GM18909 (cell line): ENCODE data around the gene MAGEB5.
"Not testable (repeated sequence)": the region's sequence is repeated elsewhere in the genome, so short reads cannot be mapped to it uniquely, and the experiment has no call there.

Source experiments
- ATAC-seq: cut with Tn5 transposase; IDR thresholded peaks from one replicate; pipeline ENCODE4 v1.9.1; 2021; ENCODE audit warnings: mild to moderate bottlenecking; ENCODE audit not compliant: unreplicated experiment, poor library complexity

The MAGEB5 gene, protein sequence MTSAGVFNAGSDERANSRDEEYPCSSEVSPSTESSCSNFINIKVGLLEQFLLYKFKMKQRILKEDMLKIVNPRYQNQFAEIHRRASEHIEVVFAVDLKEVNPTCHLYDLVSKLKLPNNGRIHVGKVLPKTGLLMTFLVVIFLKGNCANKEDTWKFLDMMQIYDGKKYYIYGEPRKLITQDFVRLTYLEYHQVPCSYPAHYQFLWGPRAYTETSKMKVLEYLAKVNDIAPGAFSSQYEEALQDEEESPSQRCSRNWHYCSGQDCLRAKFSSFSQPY

DNA sequence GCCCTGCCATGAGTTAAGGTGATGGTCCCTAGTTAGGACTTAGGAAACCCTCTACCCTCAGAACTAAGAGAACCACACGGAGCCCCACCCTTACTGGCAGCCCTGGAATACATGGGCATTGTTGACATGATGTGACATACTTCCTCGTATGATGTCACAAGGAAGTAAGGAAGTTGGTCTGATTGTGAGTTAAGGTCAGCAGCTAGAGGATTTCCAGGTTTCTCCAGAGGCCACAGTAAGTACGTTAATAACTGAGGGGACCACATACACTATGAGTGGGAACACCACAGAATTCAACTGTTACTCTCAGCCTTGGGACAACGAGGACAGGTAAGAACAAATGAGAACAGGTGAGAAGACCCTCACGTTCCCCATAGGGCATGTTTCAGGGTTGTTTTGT, at the start of gene MAGEB5:
TSS of gene MAGEB5 (plus strand) at position 301 of the 400 bp plus-strand sequence. CDS start 1,133 bp downstream, outside the sequence.
- no peak for ATAC-seq

DNA sequence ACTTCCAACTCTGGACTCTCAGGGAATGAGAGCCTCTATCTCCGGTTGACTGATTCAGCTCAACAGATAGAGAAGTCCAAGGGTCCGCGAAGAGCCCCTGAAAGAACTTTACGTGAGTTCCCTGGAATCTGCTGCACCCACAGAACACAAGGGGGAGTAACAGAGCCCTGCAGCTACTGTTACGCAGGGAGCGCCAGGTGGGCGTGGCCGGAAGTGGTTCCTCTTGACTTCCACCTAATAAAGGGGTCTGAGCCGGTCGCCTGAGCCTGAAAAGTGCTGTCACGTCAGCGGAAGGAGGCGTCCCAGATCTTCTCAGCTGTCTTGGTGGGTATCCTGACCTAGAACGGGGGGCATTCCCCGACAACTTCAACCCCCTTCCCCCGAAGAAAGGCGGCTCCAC, 23.8 kb upstream of the MAGEB5 start, which contains the start of gene MAGEB6:
TSS of gene MAGEB6 (plus strand) at position 237 of the 400 bp plus-strand sequence. CDS start 1,407 bp downstream, outside the sequence.
- no peak for ATAC-seq

DNA sequence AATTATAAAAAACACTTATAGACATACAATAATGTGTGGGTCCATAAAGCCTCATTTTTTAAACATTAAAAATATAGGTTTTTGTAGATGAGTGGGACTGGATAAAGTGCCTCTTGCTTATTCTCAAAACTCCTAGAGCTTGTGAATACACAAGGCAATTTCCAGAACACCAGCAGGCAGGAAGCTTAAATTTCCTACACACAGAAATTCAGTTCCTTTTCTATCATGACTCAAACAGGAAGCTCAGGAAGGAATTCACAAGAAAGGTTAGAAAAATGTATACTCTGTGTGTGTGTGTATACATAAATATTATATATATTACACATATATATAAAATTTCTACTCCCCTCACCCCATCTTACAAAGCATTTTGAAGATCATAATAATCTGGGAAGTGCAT, 12.4 kb upstream of the MAGEB5 start:
- no peak for ATAC-seq

DNA sequence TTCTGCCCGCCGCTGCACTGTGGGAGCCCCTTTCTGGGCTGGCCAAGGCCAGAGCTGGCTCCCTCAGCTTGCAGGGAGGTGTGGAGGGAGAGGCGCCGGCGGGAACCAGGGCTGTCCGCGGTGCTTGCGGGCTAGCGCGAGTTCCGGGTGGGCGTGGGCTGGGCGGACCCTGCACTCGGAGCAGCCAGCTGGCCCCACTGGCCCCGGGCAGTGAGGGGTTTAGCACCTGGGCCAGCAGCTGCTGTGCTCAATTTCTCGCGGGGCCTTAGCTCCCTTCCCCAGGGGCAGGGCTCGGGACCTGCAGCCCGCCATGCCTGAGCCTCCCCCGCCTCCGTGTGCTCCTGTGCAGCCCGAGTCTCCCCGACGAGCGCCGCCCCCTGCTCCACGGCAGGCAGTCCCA, 11.3 kb upstream of the MAGEB5 start:
- ATAC-seq = not testable (repeated sequence)

DNA sequence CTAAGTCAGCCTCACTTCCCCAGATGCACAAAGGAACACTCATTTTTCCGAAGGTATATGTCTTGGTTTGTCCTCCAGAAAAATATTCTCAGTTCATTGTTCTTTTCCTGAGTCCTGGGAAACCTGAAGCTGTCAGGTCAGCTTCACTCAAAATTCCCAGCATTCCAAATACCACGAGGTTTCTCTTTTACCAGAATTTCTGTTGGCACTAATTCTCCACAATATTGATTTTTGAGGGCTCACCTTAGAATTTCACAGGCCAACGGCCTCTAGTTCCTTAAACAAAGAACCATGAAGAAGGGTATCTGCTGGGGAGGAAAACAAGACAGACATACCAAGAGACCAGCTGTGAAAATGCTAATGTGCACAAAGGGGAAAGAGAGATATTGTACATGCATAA, 8.0 kb upstream of the MAGEB5 start:
- no peak for ATAC-seq

DNA sequence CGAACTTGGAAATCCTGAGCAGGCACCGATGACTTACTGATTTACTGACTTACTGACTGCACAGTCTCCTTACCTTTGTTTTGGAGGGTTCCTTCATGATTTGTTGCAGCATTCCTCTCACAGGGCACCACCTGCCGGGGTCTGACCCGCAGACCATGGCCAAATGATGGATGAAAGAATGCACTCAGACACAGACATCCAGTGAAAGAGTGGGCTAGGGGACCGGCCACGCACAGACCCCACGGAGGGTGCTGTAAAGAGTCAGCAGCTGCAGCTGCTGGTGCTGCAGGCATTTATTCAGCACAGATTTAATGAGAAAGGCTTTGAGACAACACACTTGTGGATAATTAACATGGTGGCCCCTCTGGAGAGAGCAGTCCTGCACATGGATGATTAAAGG, 3.4 kb downstream of the MAGEB5 start:
- ATAC-seq = no peak

DNA sequence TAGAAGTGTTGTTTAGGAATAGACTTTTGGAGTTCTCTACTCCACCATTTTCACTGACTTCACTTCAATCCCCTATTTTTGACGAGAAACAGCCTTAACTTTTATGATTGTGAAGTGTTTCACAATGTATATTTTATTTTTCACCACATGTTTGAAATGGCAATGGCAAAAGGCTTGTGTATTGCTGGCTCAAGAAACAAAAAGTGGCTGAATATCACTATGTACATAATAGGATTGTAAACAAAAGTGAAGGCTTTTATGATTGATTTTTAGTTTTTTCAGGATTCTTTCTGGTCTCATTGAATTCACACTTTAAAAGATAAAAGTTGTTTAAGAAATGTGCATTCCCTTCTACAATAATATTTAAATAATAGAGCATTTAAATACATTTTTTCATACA, 18.2 kb downstream of the MAGEB5 start:
- no peak for ATAC-seq

DNA sequence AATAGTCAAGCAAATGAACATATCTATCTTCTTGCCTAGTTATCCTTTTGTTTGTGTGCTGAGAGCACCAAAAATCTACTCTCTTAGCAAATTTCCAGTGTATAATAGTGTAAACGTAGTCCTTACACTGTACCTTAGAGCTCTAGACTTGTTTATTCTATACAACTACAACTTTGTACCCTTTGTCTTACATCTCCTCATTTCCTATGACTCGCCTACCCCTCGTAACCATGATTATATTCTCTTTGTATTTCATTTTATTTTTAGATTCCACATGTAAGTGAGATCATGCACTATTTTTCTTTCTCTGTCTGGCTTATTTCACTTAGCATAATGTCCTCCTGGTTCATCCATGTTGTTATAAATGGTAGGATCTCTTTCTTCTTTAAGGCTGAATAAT, 37.6 kb downstream of the MAGEB5 start:
- no peak for ATAC-seq

DNA sequence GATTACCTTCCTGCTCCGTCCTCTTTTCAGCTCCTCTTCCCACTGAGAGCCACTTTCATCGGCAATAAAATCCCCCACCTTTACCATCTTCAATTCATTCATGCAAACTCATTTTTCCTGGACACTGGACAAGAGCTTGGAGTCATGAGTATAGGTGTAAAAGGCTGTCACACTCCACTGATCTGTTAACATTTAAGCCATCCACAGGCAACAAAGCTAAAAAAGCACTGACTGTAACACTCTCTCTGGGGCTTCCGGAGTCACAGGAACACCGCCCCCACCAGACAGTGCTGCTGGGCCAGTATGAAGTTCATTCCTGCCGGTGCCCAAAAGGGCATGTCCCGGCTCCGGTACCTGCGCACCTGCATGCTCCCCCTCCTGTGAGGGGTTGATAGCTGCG, 38.5 kb downstream of the MAGEB5 start:
- no peak for ATAC-seq

DNA sequence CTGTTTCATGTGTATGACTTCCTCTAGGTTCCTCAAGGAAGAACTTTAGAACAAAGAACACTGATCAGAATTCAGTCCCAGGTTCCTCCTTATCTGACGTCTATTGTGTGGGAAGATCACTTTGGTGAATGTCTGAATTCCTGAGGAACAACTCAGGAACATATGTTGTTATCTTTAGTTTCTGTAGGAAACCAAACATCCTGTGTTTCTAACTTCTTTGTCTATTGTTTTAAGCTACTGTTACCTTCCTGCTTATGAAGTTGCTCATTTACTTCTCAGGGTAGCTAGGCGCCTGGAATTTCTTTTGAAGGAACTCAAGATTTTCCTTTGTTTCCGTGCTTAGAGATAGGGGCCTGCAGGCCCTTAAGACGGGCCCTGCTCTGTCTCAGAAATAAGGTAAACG, 46.2 kb downstream of the MAGEB5 start:
- no peak for ATAC-seq
